Measurements from ENCODE around the gene TSPYL4. TPM values are rescaled to one million over a fixed set of nuclear protein-coding genes. Genes with fewer than 3 reads are reported as not detected.
A peak's percentile ranks its signal among the peaks of the same experiment; 100 is the strongest.
"Not testable (repeated sequence)": the region's sequence is repeated elsewhere in the genome, so short reads cannot be mapped to it uniquely, and the experiment has no call there.

Gene TSPYL4
- 10 to 100 TPM; 15.1 to 17.3 TPM for total RNA-seq

DNA sequence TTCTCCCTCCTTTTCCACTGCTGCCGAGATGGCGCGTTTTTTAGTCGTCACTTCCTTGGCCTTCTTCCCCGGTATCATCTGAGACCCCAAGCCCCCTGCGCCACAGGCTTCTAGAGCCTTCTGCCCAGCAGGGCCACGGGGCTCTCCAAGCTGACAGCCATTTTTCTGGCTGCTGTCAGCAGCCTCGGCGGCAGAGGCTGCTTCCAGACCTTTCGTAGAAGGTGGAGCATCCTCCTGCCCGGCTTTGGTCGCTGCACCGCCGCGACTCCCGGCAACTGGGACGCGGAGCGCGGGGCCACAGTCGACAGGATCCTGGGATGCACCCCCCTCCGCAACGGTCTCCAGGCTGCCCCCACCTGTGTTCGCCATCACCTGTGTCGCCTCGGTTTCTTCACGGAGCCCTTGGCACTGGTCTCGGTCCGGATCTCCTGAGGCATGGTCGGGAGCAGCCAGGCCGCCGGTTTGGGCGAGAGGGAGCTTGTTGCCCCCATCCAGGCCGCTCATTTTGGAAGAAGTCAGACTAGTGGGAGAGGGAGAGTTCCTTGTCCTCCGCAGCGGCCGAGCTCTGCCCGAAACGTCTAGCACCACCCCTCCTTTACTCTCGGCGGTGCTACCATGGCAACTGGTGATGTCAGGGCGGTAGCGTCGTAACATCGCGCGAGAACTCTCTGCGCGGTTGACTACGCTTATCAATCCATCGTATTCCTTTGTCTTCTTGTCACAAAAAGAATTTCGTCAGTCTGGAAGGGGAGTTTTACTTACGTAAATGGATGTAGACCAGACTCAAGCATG lies at the start of gene TSPYL4:
Gene TSPYL4, minus strand, starts transcription at position 571 of the 792 bp plus-strand sequence. Its CDS starts 67 bp downstream, at position 504.
- CTCF ChIA-PET, result interaction anchor here (1.0 to 2.5 kb wide), 9 partner anchors 10 to 318 kb away, joined by 3 to 12 read pairs (median 3); partner anchors contain the start of genes RWDD1 and TSPYL1
- ATAC-seq (peak; percentile 96), DNase-seq (peak; percentile 95)
- H3K27ac Mint-ChIP-seq, result no peak within 1 kb of the TSS
- peaks cover 10% of the 10 kb centered on the region for H3K36me3 Mint-ChIP-seq
- H3K9me3 Mint-ChIP-seq (ENCODE audit: low read depth), result no peaks in the 10 kb centered on the region
- H3K4me3 Mint-ChIP-seq, result no peak within 1 kb of the TSS
- H3K27me3 Mint-ChIP-seq, result no peaks in the 10 kb centered on the region
- H3K4me1 Mint-ChIP-seq, result peaks cover 31% of the 10 kb centered on the region

DNA sequence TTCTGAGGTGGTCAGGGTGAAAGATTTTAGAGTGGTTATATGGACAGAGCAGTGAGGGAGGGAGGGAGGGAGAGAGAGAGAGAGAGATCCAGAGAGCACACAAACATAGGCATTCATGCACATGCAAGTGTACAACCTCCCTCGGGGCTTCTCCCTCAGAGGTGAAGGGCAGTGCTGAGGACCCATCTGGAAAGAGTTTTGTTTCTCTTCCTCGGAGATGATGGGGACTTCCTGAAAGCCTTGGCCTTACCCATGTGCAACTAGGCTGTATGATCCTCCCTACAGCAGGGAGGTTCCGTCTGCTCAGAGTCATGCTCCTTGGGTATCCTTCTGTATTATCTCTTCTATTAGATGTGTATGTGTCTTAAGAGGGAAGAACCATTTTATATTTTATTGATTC lies 47.2 kb upstream of the TSPYL4 start:
- Mint-ChIP-seq H3K4me3 (no peak overlapping the region), H3K27me3 (no peaks in the 10 kb centered on the region), H3K4me1 (no peaks in the 10 kb centered on the region), H3K36me3 (peaks cover 1% of the 10 kb centered on the region), H3K9me3 (ENCODE audit: low read depth) (peaks cover 5% of the 10 kb centered on the region), H3K27ac (no peak overlapping the region)
- CTCF ChIA-PET, result no interaction called here
- ATAC-seq (no peak), DNase-seq (no peak)

DNA sequence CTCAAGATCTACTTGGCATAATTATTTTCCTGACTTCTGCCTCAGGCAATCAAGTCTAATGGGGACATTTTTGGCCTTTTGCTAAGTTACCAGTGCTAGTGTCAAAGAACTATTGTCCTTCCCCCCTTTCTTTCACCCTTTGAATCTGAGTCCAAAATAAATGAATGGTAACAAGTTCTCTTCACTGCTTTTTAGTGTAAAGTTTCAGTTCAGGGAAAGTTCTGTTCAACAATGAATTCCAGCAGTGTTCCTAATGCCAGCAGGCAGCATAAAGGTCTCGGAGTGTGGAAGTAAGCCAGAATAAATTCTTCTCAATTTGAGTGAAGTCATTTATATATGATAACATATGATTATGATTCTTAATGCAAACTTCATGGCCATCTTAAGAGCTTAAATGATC lies 46.7 kb upstream of the TSPYL4 start:
- Mint-ChIP-seq H3K27me3 (no peaks in the 10 kb centered on the region), H3K4me3 (no peak overlapping the region), H3K27ac (no peak overlapping the region), H3K9me3 (ENCODE audit: low read depth) (peaks cover 5% of the 10 kb centered on the region), H3K36me3 (peaks cover 1% of the 10 kb centered on the region), H3K4me1 (no peaks in the 10 kb centered on the region)
- DNase-seq (no peak), ATAC-seq (no peak)
- CTCF ChIA-PET, result no interaction called here

DNA sequence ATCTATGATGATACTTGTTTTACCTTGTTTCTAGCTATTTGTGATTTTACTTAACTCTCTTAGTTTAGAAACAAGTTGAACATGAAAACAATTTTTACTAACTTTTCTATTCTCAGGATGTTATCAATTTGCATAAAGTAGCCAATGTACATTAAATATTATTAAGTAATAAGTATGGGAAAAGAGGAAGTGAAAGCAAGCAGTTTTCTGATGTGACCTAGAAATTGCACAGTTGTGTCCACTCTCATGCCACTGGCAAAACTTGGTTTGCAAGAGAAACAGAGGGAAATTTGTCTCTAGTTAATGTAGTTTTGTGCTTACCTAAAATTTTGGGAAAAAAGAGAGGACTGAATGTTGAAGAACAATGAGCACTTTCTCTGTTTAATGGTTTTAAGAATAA lies 45.1 kb upstream of the TSPYL4 start:
- DNase-seq, result no peak
- H3K4me1 Mint-ChIP-seq, result no peaks in the 10 kb centered on the region
- ATAC-seq, result no peak
- CTCF ChIA-PET, result no interaction called here
- no peak overlapping the region for H3K27ac Mint-ChIP-seq
- H3K9me3 Mint-ChIP-seq (ENCODE audit: low read depth), result peaks cover 5% of the 10 kb centered on the region
- H3K36me3 Mint-ChIP-seq, result peaks cover 1% of the 10 kb centered on the region
- H3K27me3 Mint-ChIP-seq, result no peaks in the 10 kb centered on the region
- H3K4me3 Mint-ChIP-seq, result no peak overlapping the region

DNA sequence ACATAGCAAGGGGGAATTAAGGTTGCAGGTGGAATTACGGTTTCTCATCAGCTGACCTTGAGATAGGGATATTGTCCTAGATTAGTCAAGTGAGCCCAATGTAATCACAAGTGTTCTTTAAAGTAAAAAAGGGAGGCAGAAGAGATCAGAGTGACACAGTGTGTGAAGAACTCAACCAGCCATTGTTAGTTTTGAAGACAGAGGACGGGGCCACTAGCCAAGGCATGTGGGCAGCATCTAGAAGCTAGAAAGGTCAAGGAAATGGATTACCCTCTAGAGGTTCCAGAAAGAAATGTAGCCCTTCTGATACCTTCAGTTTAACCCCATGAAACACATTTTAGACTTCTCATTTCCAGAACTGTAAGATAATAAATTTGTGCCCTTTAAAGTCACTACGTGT lies 44.4 kb upstream of the TSPYL4 start:
- H3K9me3 Mint-ChIP-seq (ENCODE audit: low read depth), result peaks cover 5% of the 10 kb centered on the region
- H3K4me1 Mint-ChIP-seq, result no peaks in the 10 kb centered on the region
- H3K27me3 Mint-ChIP-seq, result no peaks in the 10 kb centered on the region
- no peak for ATAC-seq
- CTCF ChIA-PET, result interaction anchor here (0.9 kb wide), 1 partner anchor 11 kb away, joined by 3 read pairs; no protein-coding TSS in a partner anchor
- no peak overlapping the region for H3K4me3 Mint-ChIP-seq
- DNase-seq, result no peak
- no peak overlapping the region for H3K27ac Mint-ChIP-seq
- peaks cover 1% of the 10 kb centered on the region for H3K36me3 Mint-ChIP-seq

DNA sequence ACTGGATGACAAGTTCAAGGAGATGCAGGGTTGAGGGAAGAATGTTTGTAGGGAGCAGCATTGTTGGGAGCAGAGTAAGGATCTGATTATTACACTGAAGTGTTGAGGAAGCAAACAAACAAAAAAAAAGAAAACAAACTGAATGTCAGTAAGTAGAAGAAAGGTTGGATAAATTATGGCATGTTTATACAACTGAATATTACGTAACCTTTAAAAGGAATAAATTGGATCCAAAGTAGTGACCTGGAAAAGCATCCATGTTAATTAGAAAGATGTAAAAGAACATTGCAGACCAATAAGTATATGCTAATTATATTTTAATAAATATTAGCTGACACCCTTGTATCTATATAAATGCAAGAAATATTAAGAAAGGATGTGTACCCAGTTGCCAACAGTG lies 38.7 kb upstream of the TSPYL4 start:
- Mint-ChIP-seq H3K4me1 (no peaks in the 10 kb centered on the region), H3K9me3 (ENCODE audit: low read depth) (no peaks in the 10 kb centered on the region), H3K36me3 (no peaks in the 10 kb centered on the region), H3K27me3 (no peaks in the 10 kb centered on the region), H3K27ac (no peak overlapping the region), H3K4me3 (no peak overlapping the region)
- ATAC-seq (no peak), DNase-seq (no peak)
- CTCF ChIA-PET, result interaction anchor here (1.3 to 2.4 kb wide), 2 partner anchors 240 to 268 kb away, joined by 5 to 11 read pairs; no protein-coding TSS in a partner anchor

DNA sequence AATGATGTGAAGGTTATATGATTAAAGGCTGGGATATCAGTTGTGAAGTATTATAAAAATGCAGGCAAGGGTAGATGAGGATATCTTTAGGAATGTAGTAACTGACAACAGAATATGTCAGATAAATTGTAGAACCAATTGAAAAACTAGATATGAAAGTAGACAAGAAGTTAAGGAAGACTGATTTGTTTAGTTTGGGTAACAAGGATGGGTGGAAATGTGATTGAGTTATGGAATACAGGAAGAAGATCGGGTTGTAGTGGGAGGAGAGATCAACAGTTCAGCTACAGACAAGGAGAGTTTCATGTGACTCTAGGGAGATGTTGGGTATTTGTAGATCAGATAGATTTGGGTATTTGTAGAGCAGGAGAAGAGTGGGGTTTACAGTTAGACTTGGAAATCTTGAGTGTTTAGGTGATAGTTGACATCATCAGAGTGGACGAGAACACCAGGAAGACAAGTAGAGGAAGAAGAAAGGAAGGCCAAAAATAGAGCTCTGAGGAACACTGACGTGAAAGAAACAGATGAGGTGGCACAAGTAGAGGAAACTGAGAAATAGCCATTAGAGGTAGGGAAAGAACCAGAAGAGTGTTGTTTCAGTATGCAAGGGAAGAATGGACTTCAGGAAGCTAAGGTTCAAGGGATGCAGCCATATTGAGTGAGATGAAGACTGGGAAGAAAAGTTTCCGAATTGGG lies 38.0 kb upstream of the TSPYL4 start:
- ATAC-seq (no peak), DNase-seq (no peak)
- Mint-ChIP-seq H3K36me3 (no peaks in the 10 kb centered on the region), H3K4me3 (no peak overlapping the region), H3K27ac (no peak overlapping the region), H3K27me3 (no peaks in the 10 kb centered on the region), H3K9me3 (ENCODE audit: low read depth) (no peaks in the 10 kb centered on the region), H3K4me1 (no peaks in the 10 kb centered on the region)
- CTCF ChIA-PET, result interaction anchor here (1.3 to 2.4 kb wide), 2 partner anchors 240 to 269 kb away, joined by 5 to 11 read pairs; no protein-coding TSS in a partner anchor

DNA sequence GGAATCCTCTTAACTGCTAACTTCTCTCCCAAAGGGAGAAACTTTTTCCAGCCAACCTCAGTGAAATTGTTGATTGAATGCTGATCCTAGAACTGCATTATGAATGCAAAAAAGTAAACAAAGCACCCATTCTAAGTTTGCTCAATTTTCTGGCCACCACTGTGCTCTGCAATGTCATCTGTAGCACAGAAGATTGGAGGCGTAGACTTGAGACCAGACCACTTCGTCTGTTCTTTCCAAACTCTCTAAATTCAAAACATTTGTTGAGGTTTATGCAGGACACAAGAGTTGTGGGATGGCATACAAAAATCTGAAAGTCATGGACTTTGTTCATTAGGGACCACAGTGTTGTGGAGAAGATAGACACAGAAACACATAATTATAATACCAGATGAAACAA lies 36.9 kb upstream of the TSPYL4 start:
- H3K4me3 Mint-ChIP-seq, result no peak overlapping the region
- DNase-seq (no peak), ATAC-seq (no peak)
- no peaks in the 10 kb centered on the region for H3K36me3 Mint-ChIP-seq
- no peaks in the 10 kb centered on the region for H3K9me3 Mint-ChIP-seq (ENCODE audit: low read depth)
- CTCF ChIA-PET, result interaction anchor here (2.4 kb wide), 1 partner anchor 270 kb away, joined by 11 read pairs; no protein-coding TSS in a partner anchor
- no peaks in the 10 kb centered on the region for H3K27me3 Mint-ChIP-seq
- H3K4me1 Mint-ChIP-seq, result no peaks in the 10 kb centered on the region
- no peak overlapping the region for H3K27ac Mint-ChIP-seq

DNA sequence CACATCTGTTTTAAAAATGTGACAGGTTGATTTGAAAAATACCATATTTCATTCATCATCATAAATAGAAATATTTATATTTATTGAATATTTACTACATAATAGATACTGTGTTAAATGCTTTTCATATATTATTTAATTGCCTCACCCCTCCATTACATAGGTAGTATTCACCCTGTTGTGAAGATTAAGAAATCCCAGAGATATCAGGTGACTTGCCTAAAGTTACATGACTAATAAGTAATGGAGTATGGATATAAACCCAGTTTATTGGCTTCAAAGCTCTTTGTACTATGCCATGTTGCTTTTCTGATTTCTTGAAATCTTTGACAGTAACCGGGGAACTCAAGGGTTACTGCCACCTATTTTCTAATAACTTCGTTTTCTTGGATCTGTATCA lies 36.0 kb upstream of the TSPYL4 start:
- CTCF ChIA-PET, result interaction anchor here (0.7 to 4.0 kb wide), 5 partner anchors 21 to 271 kb away, joined by 3 to 46 read pairs (median 14); no protein-coding TSS in a partner anchor
- Mint-ChIP-seq H3K36me3 (no peaks in the 10 kb centered on the region), H3K27ac (no peak overlapping the region), H3K4me1 (no peaks in the 10 kb centered on the region), H3K27me3 (no peaks in the 10 kb centered on the region), H3K4me3 (no peak overlapping the region), H3K9me3 (ENCODE audit: low read depth) (no peaks in the 10 kb centered on the region)
- DNase-seq, result no peak
- no peak for ATAC-seq

DNA sequence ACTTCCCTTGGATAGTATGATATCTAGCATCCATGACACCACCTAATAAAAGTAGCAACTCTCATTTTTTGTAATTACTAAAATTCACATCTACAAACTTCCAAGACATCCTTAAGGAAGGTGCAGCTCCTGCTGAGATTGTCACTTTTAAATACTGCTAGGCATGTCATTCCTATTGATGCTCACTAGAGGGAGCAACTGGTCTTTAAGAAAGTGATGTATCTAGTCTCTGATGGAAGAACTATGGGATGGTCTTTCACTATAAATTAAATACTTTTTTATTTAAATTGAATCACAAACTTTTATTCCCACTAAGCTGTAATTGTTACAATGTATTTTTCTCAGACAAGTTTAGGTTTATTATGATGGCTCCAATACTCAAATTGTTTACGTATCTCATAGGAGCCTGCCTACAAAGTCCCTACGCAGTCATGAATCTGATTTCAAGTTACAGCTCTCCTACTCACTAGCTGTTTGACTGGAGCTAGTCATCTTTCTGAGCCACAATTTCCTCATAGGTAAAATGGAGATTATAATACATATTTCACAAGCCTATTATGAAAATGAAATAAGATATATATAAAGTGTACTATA lies 33.9 kb upstream of the TSPYL4 start:
- ATAC-seq (peak; percentile 55), DNase-seq (no peak)
- H3K4me1 Mint-ChIP-seq, result no peaks in the 10 kb centered on the region
- CTCF ChIA-PET, result interaction anchor here (0.6 to 4.0 kb wide), 37 partner anchors 8 to 379 kb away, joined by 3 to 46 read pairs (median 3); partner anchors contain the start of genes TSPYL1 and TSPYL4
- H3K36me3 Mint-ChIP-seq, result no peaks in the 10 kb centered on the region
- H3K27me3 Mint-ChIP-seq, result no peaks in the 10 kb centered on the region
- H3K4me3 Mint-ChIP-seq, result no peak overlapping the region
- no peaks in the 10 kb centered on the region for H3K9me3 Mint-ChIP-seq (ENCODE audit: low read depth)
- no peak overlapping the region for H3K27ac Mint-ChIP-seq

DNA sequence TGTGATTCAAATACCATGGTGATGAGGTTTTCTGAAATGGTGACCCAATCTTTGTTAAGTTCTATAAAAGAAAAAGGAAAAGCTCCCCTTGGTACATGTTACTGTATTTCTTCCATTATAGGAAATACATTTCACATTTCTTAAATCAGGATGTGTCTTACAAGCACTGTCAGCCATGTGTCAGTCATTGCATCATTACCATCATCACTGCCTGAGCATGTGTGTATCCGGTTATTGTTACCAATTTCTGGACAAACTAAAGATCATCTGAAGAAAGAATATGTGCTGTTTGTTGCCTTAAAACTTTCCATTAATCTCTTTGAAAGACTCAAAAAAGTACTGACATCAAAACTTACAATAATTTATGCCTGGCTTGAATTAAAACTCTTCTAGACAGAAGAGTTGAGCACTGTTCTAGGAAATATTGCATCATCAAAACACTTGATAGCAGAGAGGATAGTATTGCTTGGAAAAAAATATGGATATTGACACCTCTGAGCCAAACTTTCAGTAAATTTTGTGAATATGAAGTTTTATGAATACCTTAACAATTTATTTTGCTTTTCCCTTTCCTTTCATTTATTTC lies 33.0 kb upstream of the TSPYL4 start:
- ATAC-seq, result no peak
- no peaks in the 10 kb centered on the region for H3K36me3 Mint-ChIP-seq
- H3K4me1 Mint-ChIP-seq, result no peaks in the 10 kb centered on the region
- DNase-seq, result no peak
- H3K27ac Mint-ChIP-seq, result no peak overlapping the region
- CTCF ChIA-PET, result interaction anchor here (0.6 to 4.0 kb wide), 23 partner anchors 8 to 380 kb away, joined by 3 to 46 read pairs (median 3); partner anchors contain the start of genes TSPYL1 and TSPYL4
- H3K27me3 Mint-ChIP-seq, result no peaks in the 10 kb centered on the region
- H3K4me3 Mint-ChIP-seq, result no peak overlapping the region
- H3K9me3 Mint-ChIP-seq (ENCODE audit: low read depth), result no peaks in the 10 kb centered on the region

DNA sequence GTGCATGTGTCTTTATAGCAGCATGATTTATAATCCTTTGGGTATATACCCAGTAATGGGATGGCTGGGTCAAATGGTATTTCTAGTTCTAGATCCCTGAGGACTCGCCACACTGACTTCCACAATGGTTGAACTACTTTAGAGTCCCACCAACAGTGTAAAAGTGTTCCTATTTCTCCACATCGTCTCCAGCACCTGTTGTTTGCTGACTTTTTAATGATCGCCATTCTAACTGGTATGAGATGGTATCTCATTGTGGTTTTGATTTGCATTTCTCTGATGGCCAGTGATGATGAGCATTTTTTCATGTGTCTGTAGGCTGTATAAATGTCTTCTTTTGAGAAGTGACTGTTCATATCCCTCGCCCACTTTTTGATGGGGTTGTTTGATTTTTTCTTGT lies 31.1 kb upstream of the TSPYL4 start:
- H3K4me1 Mint-ChIP-seq, result peaks cover 12% of the 10 kb centered on the region
- ATAC-seq; H3K36me3 Mint-ChIP-seq; DNase-seq; CTCF ChIA-PET; H3K9me3 Mint-ChIP-seq (ENCODE audit: low read depth); H3K27ac Mint-ChIP-seq; H3K4me3 Mint-ChIP-seq; H3K27me3 Mint-ChIP-seq: not testable (repeated sequence)

DNA sequence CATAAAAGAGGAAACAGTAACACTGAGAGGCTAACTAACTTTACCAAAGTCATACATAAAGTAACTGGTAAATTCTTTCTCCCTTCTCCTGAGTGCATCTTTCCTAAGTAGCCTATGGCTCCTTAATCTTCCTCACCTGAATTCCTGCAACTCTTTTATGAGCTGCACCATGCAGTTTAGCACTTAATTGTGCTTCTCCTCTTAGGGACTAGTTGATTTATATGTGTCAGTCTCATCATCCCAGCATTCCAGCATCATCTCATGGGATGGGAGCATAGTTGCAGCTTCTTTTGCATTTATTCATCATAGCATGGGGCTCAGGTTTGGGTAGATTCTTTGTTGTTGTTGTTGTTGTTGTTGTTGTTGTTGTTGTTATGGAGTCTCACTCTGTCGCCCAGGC lies 29.3 kb upstream of the TSPYL4 start:
- H3K9me3 Mint-ChIP-seq (ENCODE audit: low read depth), result no peaks in the 10 kb centered on the region
- H3K27ac Mint-ChIP-seq, result no peak overlapping the region
- no peaks in the 10 kb centered on the region for H3K27me3 Mint-ChIP-seq
- DNase-seq (no peak), ATAC-seq (no peak)
- H3K36me3 Mint-ChIP-seq, result peaks cover 11% of the 10 kb centered on the region
- CTCF ChIA-PET, result interaction anchor here (1.5 to 2.1 kb wide), 3 partner anchors 250 to 278 kb away, joined by 3 to 7 read pairs (median 5); no protein-coding TSS in a partner anchor
- no peak overlapping the region for H3K4me3 Mint-ChIP-seq
- peaks cover 22% of the 10 kb centered on the region for H3K4me1 Mint-ChIP-seq

All from activated CD8-positive, alpha-beta memory T cell treated with anti-CD3 and anti-CD28 coated beads, Interleukin-2, amount 10 ng/mL, durations not matched to agents 7 days and 5 days (primary cell).